GM21786 (cell line): Measurements from ENCODE around the gene FRMD4B.
A peak's percentile ranks its signal among the peaks of the same experiment; 100 is the strongest.
"Not testable (repeated sequence)": the region's sequence is repeated elsewhere in the genome, so short reads cannot be mapped to it uniquely, and the experiment has no call there.

Source experiments
- ATAC-seq: cut with Tn5 transposase; IDR thresholded peaks from one replicate; pipeline ENCODE4 v1.9.1; 2021; ENCODE audit not compliant: unreplicated experiment

FRMD4B gene

DNA sequence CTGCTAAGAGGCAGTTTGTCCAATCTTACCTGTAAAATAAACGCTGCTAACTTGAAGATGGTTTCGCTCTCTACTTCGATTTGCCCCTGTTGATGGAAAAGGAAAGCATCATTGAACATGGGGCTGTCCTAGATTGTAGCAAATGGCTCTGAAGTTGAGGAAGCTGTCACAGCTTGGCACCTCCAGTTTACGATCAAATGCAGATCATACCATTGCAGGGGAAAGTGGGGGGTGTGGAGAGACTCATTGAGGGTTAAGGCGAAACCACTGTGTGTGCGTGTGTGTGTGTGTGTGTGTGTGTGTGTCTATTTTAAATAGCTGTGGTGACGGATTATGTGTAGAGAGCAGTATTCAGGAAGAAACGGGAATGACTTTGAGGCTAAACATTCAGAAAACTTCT, 135.9 kb downstream of the FRMD4B start:
- no peak for ATAC-seq

DNA sequence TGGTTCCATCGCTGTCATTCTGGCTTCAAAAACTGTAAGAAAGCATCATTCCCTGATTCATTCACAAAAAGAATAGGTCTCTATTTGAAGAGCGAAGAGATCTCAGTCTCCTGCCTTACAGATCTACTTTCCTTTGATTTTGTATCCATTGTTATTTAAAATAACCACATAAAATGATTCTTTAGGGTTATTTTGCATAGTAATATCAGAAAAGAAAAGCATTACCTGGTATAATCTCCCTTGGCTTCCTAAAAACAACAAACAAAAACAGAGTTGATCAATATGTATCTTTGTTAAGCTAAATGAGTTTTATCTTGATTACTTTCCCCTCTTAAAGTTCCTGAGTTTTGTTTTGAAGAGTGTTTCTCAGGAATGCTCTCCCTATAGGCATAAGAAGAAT, 136.9 kb downstream of the FRMD4B start:
- ATAC-seq: no peak

DNA sequence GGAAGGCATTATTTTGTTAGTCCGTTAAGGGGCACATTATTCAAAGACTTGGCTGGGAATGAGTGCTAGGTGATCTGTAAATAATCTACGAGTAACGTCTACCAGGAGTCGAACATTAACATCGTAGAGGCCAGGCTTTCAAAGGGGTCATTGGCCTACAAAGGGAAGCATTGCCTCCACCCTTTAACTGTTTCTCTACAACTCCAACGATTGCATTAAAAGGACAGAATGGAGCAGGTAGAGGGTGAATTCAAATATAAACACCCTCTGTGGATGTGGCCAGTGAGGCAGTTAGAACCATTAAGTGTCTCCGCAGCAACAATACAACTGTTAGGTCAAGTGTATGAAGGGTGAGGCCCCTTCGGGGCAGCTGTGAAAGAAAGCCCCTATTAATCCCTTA, 137.5 kb downstream of the FRMD4B start:
- no peak for ATAC-seq

DNA sequence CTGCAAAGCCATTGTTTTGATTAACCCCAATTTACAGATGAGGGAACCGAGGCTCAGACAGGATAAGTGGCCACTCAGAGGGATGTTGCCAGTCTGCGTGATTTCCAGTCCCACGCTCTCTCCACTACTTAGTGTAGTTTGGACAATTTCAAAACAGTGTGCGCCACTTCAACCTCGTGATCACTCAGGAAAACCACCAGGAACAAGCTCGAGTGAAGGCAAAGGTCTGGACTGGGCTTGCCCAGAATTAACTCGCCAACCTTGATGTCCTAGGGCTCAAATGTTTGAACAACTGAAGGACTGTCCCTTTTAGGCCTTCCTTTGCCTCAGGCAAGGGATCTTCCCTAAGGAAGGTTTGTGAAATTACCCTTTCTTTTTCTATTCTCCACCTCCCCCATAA, 139.3 kb downstream of the FRMD4B start:
- no peak for ATAC-seq

DNA sequence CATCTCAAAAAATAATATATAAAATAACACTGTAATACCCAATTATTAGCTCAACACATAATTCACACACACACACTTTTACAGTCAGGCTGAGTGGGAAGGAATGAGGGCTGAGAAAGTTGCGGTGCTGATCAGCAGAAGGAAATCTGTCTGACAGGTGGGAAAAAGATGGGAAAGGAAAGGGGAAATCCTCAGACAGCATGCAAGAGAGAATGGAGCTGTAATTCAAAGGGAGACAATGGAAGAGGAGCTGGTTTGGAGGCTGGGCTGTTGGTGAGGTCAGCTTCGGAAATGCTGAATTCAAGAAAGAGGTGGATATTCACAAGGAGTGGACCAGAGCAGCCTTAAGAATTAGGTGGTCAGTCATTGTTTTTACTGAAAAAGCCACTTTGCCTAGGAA, 141.8 kb downstream of the FRMD4B start:
- ATAC-seq: no peak

DNA sequence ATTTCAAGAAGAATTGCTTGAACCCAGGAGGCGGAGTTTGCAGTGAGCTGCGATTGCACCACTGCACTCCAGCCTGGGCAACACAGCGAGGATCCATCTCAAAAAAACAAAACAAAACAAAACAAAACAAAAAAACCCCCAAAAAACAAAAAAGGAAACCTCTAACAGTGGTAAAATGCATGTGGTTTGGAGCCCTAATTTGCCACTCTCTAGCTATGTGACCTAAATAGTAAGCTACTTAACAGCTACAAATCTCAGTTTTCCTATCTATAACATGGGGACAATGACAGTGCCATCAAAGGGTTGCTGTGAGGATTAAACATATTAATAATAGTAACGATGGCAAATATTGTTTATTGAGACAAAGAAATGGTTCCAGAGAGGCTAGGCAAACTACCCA, 144.1 kb downstream of the FRMD4B start:
- no peak for ATAC-seq

DNA sequence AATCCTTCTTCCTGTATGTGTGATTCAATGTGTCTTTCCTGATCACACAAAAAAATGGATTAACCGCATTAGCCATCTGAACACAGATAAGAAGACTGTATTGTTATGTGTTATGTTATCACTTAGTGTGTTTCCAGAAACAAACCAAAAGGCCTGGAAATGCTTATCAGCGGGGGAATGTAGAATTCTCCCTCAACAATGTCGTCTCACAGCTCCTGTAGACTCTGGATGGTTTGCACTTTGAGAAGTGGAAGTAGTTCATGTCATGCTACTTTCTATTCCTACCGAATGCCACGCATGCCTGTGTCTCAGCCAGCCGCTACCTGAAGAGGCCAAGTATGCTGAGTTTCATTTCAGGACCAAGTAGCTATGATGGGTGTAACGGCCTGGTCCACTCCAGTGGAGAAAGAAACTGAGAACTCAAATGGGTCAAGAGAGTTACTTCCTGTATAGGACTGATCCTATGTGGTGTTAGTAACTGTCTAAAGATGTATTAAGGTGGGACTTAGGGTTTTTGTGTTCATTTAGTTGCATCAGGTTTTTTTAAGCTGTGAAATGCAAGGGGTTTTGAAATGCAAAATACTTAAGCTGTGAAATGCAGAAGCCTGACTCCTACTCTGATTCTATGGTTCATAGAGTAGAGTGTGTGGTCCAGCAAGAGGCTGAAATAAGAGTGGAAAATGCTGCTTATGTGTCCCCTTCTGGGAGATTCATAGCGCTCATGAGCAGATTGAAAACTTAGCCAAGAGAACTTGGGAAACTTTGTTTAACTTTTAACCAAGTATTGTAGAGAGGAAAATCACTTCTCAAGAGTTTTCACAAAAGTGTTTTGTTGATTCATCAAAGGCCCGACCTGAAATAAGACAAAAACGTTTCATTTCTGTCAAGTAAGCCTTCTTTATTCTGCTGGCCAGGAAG, 145.0 kb downstream of the FRMD4B start:
- ATAC-seq: peak; percentile 60

DNA sequence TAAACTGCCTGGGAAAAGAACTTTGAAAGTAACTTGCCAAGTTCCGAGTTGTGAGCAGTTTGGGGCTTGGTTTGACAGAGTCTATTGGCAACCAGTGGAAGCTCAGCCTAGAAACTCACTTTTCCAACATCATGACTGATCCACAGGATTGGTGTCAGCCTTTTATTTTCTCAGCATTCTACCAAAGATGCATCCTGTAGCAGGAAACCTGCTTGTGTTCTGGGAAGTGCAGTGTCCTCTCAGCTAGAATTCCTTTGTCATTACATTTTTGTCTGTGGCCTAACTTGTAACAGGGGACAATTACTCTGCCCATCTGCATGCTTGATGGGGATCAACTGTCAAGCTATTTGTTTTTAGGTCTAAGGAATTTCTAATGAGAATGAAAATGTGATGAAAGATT, 146.8 kb downstream of the FRMD4B start:
- ATAC-seq: no peak

DNA sequence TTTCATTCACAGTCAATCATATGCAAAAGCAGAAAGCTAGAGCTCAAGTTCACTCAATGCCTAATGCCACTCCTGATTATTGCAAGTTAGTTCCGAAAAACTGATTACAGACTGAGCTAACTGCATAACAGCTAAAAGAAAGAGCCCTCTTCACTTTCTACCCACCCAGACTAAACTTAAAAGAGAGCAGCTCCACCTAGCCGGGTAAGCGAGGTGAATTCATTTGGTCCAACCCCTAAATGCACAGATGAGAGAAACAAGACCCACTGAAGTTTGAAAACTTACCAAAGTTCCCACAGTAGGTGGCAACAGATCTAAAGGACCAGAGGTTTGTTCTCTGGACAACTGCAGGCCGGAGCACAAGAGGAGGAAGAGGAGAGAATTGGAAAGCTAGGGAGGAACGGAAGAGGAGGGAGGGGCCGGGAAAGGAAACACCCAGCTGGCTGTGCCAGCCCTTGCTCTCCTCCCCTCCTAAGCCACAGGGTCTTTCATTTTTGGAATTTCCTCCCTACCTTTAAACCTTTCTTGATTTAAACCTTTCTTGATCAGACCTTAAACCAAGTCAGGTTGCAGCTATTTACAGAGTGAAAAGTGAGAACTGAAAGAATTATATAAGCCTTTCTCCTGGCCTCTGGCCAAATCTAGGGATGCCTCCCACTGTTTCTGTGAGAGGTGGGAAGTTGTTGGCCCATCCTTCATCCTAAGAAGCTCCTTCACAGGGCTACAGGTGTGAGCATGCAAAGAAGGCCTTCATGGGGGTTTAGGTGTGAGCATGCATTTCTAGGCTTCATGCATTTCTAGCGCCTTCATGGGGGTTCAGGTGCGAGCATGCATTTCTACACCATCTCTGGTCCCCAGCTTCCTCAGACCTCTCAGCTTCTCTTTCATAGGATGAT, 148.8 kb downstream of the FRMD4B start:
- no peak for ATAC-seq

DNA sequence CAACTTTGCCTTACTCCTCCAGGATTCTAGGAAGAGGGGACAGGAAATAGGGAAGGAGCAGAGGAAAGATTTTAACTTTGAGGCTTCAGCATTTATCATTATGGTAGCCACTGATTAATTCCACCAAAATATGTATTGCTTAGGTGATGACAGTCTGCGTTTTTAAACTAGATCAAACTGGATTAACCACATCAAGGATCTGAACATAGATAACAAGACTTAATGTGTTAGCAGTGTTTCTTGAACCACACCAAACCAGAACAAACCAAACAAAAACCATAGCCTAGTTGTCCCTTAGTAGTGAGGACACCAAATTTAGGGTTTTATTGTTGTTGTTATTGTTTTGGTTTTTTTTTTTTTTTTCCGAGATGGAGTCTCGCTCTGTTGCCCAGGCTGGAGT, 150.0 kb downstream of the FRMD4B start:
- ATAC-seq: no peak

DNA sequence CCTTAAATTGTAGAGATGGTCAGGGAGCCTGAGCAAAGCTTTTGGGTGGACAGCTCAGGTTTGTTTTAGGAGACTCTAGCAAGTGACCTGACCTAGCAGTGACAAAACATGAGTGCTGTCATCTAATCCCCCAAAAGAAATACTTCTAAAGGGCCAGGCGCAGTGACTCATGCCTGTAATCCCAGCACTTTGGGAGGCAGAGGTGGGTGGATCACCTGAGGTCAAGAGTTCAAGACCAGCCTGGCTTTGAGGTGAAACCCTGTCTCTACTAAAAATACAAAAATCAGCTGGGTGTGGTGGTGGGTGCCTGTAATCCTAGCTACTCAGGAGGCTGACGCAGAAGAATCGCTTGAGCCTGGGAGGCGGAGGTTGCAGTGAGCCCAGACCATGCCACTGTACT, 150.7 kb downstream of the FRMD4B start:
- ATAC-seq: not testable (repeated sequence)

DNA sequence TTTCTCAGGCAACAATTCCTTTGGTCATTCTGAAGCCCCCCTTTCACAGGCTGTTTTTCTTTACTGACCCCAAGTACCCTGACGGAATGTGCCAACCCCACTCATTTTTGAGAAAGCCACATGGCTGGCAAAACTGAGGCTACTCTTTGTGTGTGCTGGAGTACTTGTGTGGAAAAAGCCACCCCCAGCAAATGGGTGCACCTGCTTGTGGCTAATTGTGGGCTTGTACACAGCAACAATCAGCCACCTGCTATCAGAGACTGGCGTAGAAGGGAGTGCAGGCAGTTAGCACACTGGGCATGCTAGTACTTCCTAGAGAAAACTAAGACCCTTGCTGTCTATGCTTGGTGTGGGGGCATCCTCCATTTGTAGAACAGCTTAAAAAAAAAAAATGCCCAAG, 153.4 kb downstream of the FRMD4B start:
- ATAC-seq: no peak

DNA sequence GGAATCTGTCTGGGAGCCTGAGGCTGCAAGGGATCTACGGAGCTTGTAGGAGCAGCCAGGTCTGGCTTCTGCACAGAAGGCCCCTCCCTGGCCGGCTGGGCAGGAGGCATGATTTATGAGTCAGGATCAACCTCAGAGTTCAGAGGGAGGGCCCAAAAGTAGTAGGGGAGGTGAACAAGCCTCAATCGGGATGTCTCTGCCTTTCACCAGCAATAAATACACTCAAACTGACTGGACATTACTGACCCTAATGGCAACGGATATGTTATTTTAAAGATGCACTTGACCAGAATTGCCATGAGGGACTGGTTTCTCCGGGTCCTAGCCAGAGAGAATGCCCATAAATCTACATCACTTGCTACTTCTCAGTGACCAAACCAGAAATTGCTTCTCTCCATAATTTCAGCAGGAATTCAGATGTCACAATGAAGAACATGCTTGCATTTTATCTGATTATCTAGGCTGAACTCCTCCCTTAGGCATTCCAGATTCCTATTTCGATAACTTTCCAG, 153.9 kb downstream of the FRMD4B start:
- no peak for ATAC-seq

DNA sequence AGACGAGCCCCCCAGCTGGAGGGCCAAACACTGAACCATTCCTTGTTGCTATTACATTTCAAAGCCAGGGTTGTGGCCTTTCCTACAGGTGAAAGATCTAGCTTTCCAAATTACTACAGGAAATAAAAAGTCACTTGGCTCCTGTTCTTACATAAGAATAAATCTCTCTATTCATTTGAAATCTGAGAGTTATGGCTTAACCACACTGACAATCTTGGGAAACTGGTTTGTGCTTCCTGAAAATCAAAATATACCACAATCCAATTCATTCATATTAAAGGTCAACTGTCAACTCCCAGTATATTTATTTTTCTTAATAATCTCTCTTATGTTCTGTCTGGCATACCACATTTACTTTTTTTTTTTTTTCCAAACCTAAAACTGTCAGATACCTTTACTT, 159.8 kb downstream of the FRMD4B start:
- ATAC-seq: no peak

DNA sequence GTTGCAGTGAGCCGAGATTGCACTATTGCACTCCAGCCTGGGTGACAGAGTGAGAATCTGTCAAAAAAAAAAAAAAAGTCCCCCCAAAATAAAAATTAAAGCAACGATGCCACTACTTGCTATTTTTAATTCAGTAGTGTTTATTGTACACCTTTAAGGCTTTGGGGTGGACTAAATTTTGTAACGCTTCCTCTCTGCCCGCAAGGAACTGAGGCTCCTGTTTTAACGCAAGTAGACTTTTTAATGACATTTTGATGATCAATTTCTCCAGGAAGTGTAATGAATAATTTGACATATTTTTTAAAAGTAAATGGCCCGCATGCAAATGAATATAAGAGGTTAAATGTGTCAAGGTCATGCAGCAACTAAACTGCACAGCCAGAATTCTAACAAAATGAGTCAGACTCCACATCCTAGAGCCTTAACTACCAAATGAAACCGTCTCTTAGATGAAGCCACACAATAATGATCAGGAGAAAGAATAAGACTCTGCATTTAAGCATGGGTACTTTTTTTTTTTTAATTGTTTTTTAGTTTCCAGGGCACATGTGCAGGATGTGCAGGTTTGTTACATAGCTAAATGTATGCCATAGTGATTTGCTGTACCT, 166.7 kb downstream of the FRMD4B start:
- no peak for ATAC-seq

DNA sequence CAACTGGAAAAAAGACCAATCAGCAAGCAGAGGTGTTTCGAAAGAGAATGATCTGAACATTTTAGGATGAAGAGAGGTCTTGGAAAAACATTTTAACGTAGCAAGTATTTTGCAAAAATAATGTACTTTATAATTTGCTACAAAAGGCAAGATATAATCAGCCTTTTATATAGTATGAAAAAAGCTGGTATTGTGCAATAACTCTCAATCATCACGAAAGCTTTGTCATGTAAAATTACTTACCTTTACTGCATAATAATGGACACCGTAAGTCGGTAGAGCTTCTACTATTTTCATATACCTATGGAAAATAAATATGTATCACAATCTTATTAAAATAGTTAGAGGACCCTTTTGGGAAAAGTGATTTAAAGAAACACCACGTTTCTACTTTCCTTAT, 167.8 kb downstream of the FRMD4B start:
- ATAC-seq: no peak

DNA sequence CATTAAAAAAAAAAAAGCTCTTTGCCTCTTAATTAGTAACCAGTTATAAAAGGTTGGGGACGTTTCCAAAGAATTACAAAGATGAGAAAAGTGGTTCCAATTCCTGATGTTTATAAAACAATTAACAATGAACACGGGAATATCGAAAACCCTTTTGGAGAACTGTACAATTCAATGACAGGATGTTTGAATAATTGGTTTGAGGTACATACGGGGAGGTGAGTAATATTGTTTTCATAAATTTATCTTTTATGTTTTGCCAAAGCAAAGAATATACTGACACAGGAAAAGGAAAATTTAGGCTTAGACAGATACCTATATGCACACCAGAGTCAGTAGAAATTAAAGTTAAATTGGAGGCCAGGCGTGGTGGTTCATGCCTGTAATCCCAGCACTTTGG, 168.9 kb downstream of the FRMD4B start:
- ATAC-seq: no peak

DNA sequence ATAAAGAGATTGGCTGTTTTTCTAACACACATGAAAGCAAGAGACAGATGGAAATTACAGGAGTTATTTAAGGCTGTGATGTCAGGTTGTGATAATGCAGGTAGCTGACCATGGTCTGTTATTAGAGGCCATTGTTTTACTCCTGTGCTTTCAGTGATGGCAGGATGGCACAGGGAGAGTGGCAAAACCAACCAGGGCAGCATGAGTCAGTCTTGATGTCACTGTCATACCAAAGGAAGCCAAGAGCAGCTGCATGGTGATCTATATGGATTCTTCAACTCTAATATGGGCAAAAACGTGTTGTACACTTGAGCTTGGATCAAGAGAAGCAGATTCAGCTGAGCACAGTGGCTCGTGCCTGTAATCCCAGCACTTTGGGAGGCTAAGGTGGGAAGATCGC, 171.6 kb downstream of the FRMD4B start:
- ATAC-seq: no peak

DNA sequence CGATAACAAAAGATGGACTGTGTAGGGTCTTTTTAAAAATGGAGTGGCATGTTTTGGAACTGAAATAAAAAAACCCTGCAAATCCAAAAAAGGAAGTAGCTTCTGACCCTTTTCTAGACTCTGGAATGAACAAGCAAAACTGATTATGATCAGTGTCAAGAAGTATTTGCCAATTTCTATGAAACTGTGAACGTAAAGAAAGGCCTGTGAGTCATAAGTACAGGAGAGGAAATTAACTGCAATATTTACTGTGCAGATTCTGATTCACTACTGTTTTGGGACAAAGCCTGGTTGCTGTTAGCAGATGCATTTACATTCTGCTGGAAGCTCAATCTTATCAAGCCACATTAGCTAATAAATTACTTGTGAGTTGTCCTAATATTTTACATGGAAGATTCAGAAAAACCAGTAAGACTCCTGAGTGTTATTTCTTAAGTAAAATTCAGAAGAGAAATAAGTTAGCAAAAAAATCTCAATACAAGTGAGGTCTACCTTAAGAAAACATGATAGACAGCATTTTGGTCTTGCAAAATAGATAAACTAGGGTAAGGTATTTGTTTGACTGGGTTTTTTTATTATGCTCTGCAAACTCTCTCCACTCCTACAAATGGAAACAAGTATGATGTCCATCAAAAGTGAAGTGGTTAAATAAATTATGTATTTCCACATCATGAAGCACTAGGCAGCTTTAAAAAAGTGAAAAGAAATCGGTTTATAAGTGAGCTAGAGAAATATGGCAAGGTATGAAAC, 173.3 kb downstream of the FRMD4B start:
- ATAC-seq: peak; percentile 90

DNA sequence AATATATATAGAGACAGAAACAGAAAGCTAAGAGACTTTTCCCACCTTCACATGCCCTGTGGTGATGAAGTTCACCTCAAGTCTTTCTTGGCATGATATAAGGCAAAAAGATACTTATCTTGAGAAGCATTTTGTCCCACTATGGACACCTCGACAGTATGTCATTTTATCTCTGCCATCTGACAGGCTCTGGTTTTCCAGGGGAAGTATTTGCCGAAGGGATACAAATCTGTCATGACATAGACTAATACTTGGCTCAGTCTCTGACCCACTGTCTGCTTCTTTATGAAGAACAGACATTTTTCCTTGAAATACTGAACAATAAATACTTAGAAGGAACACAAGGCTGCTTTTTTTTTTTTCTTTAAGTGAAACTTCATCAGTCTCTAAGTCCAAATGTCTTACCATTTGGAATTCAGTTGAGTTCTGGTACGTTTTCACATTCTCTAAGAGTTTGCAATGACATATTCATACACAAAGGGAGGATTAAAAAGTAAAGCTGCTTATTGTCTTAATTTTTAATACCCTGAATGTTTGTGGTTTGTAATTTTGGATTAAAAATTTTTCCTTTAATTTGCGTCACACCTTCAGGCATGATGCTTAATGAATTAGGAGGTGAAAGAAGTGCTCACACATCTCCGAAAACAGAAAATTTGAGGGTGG, 175.7 kb downstream of the FRMD4B start:
- no peak for ATAC-seq
